ENCODE data around the gene SPEG. TPM values are rescaled to one million over a fixed set of nuclear protein-coding genes. Genes with fewer than 3 reads are reported as not detected.
A peak's percentile ranks its signal among the peaks of the same experiment; 100 is the strongest.

The SPEG gene
- total RNA-seq, 1 donor from 2014 or later, result 145 TPM

GRCh38 chr2:219476652-219477151 is 42.1 kb downstream of the SPEG start:
- Histone ChIP-seq H3K27ac (replicated peaks) (peak overlapping the region; percentile 38), H3K4me1 (peaks cover 39% of the 10 kb centered on the region), H3K9me3 (replicated peaks) (no peaks in the 10 kb centered on the region), H3K36me3 (peaks cover 32% of the 10 kb centered on the region), H3K27me3 (ENCODE audit: low read depth) (peaks cover 26% of the 10 kb centered on the region), H3K4me3 (no peak overlapping the region)
- DNase-seq, result peak; percentile 14
- intact Hi-C loops (cut with micrococcal nuclease), result no loop called here
- TF ChIP-seq, protein P1, sequence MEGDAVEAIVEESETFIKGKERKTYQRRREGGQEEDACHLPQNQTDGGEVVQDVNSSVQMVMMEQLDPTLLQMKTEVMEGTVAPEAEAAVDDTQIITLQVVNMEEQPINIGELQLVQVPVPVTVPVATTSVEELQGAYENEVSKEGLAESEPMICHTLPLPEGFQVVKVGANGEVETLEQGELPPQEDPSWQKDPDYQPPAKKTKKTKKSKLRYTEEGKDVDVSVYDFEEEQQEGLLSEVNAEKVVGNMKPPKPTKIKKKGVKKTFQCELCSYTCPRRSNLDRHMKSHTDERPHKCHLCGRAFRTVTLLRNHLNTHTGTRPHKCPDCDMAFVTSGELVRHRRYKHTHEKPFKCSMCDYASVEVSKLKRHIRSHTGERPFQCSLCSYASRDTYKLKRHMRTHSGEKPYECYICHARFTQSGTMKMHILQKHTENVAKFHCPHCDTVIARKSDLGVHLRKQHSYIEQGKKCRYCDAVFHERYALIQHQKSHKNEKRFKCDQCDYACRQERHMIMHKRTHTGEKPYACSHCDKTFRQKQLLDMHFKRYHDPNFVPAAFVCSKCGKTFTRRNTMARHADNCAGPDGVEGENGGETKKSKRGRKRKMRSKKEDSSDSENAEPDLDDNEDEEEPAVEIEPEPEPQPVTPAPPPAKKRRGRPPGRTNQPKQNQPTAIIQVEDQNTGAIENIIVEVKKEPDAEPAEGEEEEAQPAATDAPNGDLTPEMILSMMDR (IDR thresholded peaks at IDR 0.05; ENCODE audit: borderline replicate concordance), result no peak

- H3K4me1 ChIP-seq, result peaks cover 39% of the 10 kb centered on the region
- H3K36me3 ChIP-seq, result peaks cover 33% of the 10 kb centered on the region
- peaks cover 31% of the 10 kb centered on the region for H3K27me3 ChIP-seq (ENCODE audit: low read depth)
- intact Hi-C loops (cut with micrococcal nuclease), result no loop called here
- H3K9me3 ChIP-seq (replicated peaks), result no peaks in the 10 kb centered on the region
- H3K27ac ChIP-seq (replicated peaks), result peak overlapping the region; percentile 38
- TF ChIP-seq, protein P1 (IDR thresholded peaks at IDR 0.05; ENCODE audit: borderline replicate concordance), result no peak
- no peak for DNase-seq
- no peak overlapping the region for H3K4me3 ChIP-seq
These were observed 42.5 kb downstream of the SPEG start for GRCh38 chr2:219477179-219477578.

GRCh38 chr2:219477815-219478214 is 43.2 kb downstream of the SPEG start:
- H3K9me3 ChIP-seq (replicated peaks), result no peaks in the 10 kb centered on the region
- intact Hi-C loops (cut with micrococcal nuclease), result no loop called here
- peak; percentile 66 for DNase-seq
- H3K27me3 ChIP-seq (ENCODE audit: low read depth), result peaks cover 36% of the 10 kb centered on the region
- no peak overlapping the region for H3K4me3 ChIP-seq
- peaks cover 37% of the 10 kb centered on the region for H3K36me3 ChIP-seq
- H3K4me1 ChIP-seq, result peaks cover 39% of the 10 kb centered on the region
- peak overlapping the region; percentile 38 for H3K27ac ChIP-seq (replicated peaks)
- TF ChIP-seq, protein P1 (IDR thresholded peaks at IDR 0.05; ENCODE audit: borderline replicate concordance), result no peak

DNA sequence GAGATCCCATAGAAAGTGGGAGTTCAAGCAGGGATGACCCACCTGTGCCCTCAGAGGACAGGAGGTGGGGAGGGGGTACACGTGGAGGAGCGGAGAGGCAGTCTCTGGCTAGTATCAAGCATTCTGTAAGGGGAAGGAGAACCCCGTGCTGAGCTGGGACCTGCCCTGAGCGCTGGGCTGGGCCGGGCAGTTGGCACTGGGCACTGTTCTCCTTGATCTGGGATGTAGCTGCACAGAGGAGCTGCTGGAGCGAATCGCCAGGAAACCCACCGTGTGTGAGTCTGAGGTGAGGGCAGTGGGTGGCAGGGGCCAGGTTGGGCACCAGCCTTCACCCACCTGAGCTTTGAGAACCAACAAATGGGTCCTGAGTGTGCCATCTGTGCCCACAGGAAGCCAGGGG is 44.3 kb downstream of the SPEG start:
- Histone ChIP-seq H3K27ac (replicated peaks) (no peak overlapping the region), H3K4me3 (no peak overlapping the region), H3K27me3 (ENCODE audit: low read depth) (peaks cover 40% of the 10 kb centered on the region), H3K9me3 (replicated peaks) (no peaks in the 10 kb centered on the region), H3K36me3 (peaks cover 42% of the 10 kb centered on the region), H3K4me1 (peaks cover 43% of the 10 kb centered on the region)
- no peak for DNase-seq
- TF ChIP-seq, protein P1 (IDR thresholded peaks at IDR 0.05; ENCODE audit: borderline replicate concordance), result no peak
- intact Hi-C loops (cut with micrococcal nuclease), result no loop called here

DNA sequence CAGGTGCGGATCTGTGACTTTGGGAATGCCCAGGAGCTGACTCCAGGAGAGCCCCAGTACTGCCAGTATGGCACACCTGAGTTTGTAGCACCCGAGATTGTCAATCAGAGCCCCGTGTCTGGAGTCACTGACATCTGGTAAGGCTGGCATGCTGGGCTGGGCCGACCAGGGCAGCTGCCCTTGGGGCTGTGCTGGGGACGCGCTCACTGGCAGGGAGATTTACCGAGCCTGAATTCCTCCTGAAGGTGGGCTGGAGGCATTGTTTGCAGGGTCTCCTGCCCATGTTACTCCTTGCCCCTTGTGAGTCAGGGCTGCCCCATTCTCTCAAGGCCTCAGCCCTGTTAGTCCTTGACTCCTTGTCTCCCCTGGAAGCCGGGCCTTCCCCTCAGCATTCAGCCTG is 45.4 kb downstream of the SPEG start:
- intact Hi-C loops (cut with micrococcal nuclease), result no loop called here
- peaks cover 46% of the 10 kb centered on the region for H3K4me1 ChIP-seq

More for the DNA sequence above, 45.4 kb downstream of the SPEG start:
- no peak for DNase-seq
- Histone ChIP-seq H3K27me3 (ENCODE audit: low read depth) (peaks cover 51% of the 10 kb centered on the region), H3K9me3 (replicated peaks) (no peaks in the 10 kb centered on the region), H3K4me3 (no peak overlapping the region), H3K27ac (replicated peaks) (no peak overlapping the region), H3K36me3 (peaks cover 46% of the 10 kb centered on the region)
- TF ChIP-seq, protein P1 (IDR thresholded peaks at IDR 0.05; ENCODE audit: borderline replicate concordance), result no peak
